ENCODE data around the gene AKR7A2. TPM values are rescaled to one million over a fixed set of nuclear protein-coding genes. Genes with fewer than 3 reads are reported as not detected.

The AKR7A2 gene
- 10 to 100 TPM; 45.5 to 49.4 TPM for total RNA-seq

GRCh38 chr1:19311931-19312781 is at the start of gene AKR7A2, which contains the start of gene SLC66A1:
Gene AKR7A2, minus strand, starts transcription at chr1:19312144. Its CDS starts 20 bp downstream, at chr1:19312124.
Gene SLC66A1, plus strand, starts transcription at chr1:19312326. Its CDS starts 5,352 bp downstream, at chr1:19317678.
- H3K4me1 Mint-ChIP-seq (ENCODE audit: low read depth) = peaks cover 35% of the 10 kb centered on the region
- H3K36me3 Mint-ChIP-seq = peaks cover 5% of the 10 kb centered on the region
- H3K27ac Mint-ChIP-seq = peak within 1 kb of the TSS; percentile 35
- intact Hi-C loops (cut with micrococcal nuclease) = loop anchor here (2.0 kb wide), 1 partner anchor 55 kb away; no protein-coding TSS in a partner anchor
- H3K9me3 Mint-ChIP-seq = no peaks in the 10 kb centered on the region
- peak within 1 kb of the TSS; percentile 79 for H3K4me3 Mint-ChIP-seq
- ChIA-PET POLR2A (interaction anchor here (1.0 kb wide), 1 partner anchor 54 kb away, joined by 3 read pairs; no protein-coding TSS in a partner anchor), CTCF (interaction anchor here (0.6 to 1.6 kb wide), 3 partner anchors 23 to 101 kb away, joined by 3 to 4 read pairs (median 3); no protein-coding TSS in a partner anchor)
- H3K27me3 Mint-ChIP-seq = no peaks in the 10 kb centered on the region
- peak; percentile 91 for DNase-seq

GRCh38 chr1:19360843-19361610 is 49.1 kb upstream of the AKR7A2 start:
- no peaks in the 10 kb centered on the region for H3K27me3 Mint-ChIP-seq
- H3K4me1 Mint-ChIP-seq (ENCODE audit: low read depth) = peaks cover 29% of the 10 kb centered on the region
- intact Hi-C loops (cut with micrococcal nuclease) = no loop called here
- CTCF ChIA-PET = no interaction called here
- no peaks in the 10 kb centered on the region for H3K9me3 Mint-ChIP-seq
- H3K4me3 Mint-ChIP-seq = no peak overlapping the region
- POLR2A ChIA-PET = no interaction called here
- H3K27ac Mint-ChIP-seq = peak overlapping the region; percentile 1
- H3K36me3 Mint-ChIP-seq = peaks cover 8% of the 10 kb centered on the region
- DNase-seq = no peak

- Mint-ChIP-seq H3K36me3 (peaks cover 14% of the 10 kb centered on the region), H3K27ac (peak overlapping the region; percentile 58), H3K9me3 (no peaks in the 10 kb centered on the region), H3K4me1 (ENCODE audit: low read depth) (peaks cover 29% of the 10 kb centered on the region), H3K27me3 (no peaks in the 10 kb centered on the region), H3K4me3 (no peak overlapping the region)
- intact Hi-C loops (cut with micrococcal nuclease) = no loop called here
- POLR2A ChIA-PET = no interaction called here
- CTCF ChIA-PET = no interaction called here
- no peak for DNase-seq
Measured at GRCh38 chr1:19360432-19360831, 48.5 kb upstream of the AKR7A2 start.

GRCh38 chr1:19360016-19360415 is 48.1 kb upstream of the AKR7A2 start:
- Mint-ChIP-seq H3K36me3 (peaks cover 16% of the 10 kb centered on the region), H3K9me3 (no peaks in the 10 kb centered on the region), H3K27me3 (no peaks in the 10 kb centered on the region), H3K27ac (peak overlapping the region; percentile 58), H3K4me1 (ENCODE audit: low read depth) (peaks cover 29% of the 10 kb centered on the region), H3K4me3 (no peak overlapping the region)
- intact Hi-C loops (cut with micrococcal nuclease) = no loop called here
- POLR2A ChIA-PET = no interaction called here
- CTCF ChIA-PET = no interaction called here
- DNase-seq = no peak

GRCh38 chr1:19359357-19359756 is 47.4 kb upstream of the AKR7A2 start:
- POLR2A ChIA-PET = no interaction called here
- Mint-ChIP-seq H3K36me3 (peaks cover 19% of the 10 kb centered on the region), H3K27ac (peak overlapping the region; percentile 58), H3K4me1 (ENCODE audit: low read depth) (peaks cover 26% of the 10 kb centered on the region), H3K27me3 (no peaks in the 10 kb centered on the region), H3K4me3 (no peak overlapping the region), H3K9me3 (no peaks in the 10 kb centered on the region)
- intact Hi-C loops (cut with micrococcal nuclease) = no loop called here
- CTCF ChIA-PET = no interaction called here
- DNase-seq = no peak

- Mint-ChIP-seq H3K4me1 (ENCODE audit: low read depth) (peaks cover 23% of the 10 kb centered on the region), H3K27me3 (no peaks in the 10 kb centered on the region), H3K27ac (no peak overlapping the region), H3K9me3 (no peaks in the 10 kb centered on the region), H3K4me3 (no peak overlapping the region), H3K36me3 (peaks cover 21% of the 10 kb centered on the region)
- intact Hi-C loops (cut with micrococcal nuclease) = no loop called here
- ChIA-PET POLR2A (no interaction called here), CTCF (no interaction called here)
- no peak for DNase-seq
Measured at GRCh38 chr1:19358710-19359109, 46.8 kb upstream of the AKR7A2 start.

GRCh38 chr1:19357299-19357986 is 45.5 kb upstream of the AKR7A2 start:
- POLR2A ChIA-PET = no interaction called here
- Mint-ChIP-seq H3K36me3 (peaks cover 25% of the 10 kb centered on the region), H3K4me3 (no peak overlapping the region), H3K27ac (peak overlapping the region; percentile 12), H3K27me3 (no peaks in the 10 kb centered on the region), H3K4me1 (ENCODE audit: low read depth) (peaks cover 23% of the 10 kb centered on the region), H3K9me3 (no peaks in the 10 kb centered on the region)
- no peak for DNase-seq
- CTCF ChIA-PET = interaction anchor here (1.7 kb wide), 1 partner anchor 225 kb away, joined by 4 read pairs; no protein-coding TSS in a partner anchor
- intact Hi-C loops (cut with micrococcal nuclease) = no loop called here

- Mint-ChIP-seq H3K27ac (no peak overlapping the region), H3K4me1 (ENCODE audit: low read depth) (peaks cover 19% of the 10 kb centered on the region), H3K27me3 (no peaks in the 10 kb centered on the region), H3K4me3 (no peak overlapping the region), H3K9me3 (no peaks in the 10 kb centered on the region), H3K36me3 (peaks cover 28% of the 10 kb centered on the region)
- DNase-seq = no peak
- intact Hi-C loops (cut with micrococcal nuclease) = no loop called here
- ChIA-PET POLR2A (interaction anchor here (0.6 kb wide), 1 partner anchor 54 kb away, joined by 4 read pairs; no protein-coding TSS in a partner anchor), CTCF (interaction anchor here (1.7 to 2.9 kb wide), 2 partner anchors 14 to 226 kb away, joined by 4 to 13 read pairs; no protein-coding TSS in a partner anchor)
Measured at GRCh38 chr1:19356266-19356665, 44.3 kb upstream of the AKR7A2 start.

GRCh38 chr1:19354531-19354981 is 42.6 kb upstream of the AKR7A2 start:
- no peak overlapping the region for H3K4me3 Mint-ChIP-seq
- peak overlapping the region; percentile 28 for H3K27ac Mint-ChIP-seq
- H3K36me3 Mint-ChIP-seq = peaks cover 34% of the 10 kb centered on the region
- ChIA-PET CTCF (interaction anchor here (0.6 to 2.9 kb wide), 4 partner anchors 9 to 228 kb away, joined by 3 to 13 read pairs (median 4); no protein-coding TSS in a partner anchor), POLR2A (no interaction called here)
- no peaks in the 10 kb centered on the region for H3K27me3 Mint-ChIP-seq
- intact Hi-C loops (cut with micrococcal nuclease) = no loop called here
- H3K4me1 Mint-ChIP-seq (ENCODE audit: low read depth) = peaks cover 2% of the 10 kb centered on the region
- no peak for DNase-seq
- H3K9me3 Mint-ChIP-seq = no peaks in the 10 kb centered on the region

- H3K27ac Mint-ChIP-seq = peak overlapping the region; percentile 33
- ChIA-PET CTCF (interaction anchor here (1.5 to 2.9 kb wide), 2 partner anchors 11 to 229 kb away, joined by 5 to 13 read pairs; no protein-coding TSS in a partner anchor), POLR2A (no interaction called here)
- no peaks in the 10 kb centered on the region for H3K9me3 Mint-ChIP-seq
- intact Hi-C loops (cut with micrococcal nuclease) = no loop called here
- no peaks in the 10 kb centered on the region for H3K27me3 Mint-ChIP-seq
- H3K4me1 Mint-ChIP-seq (ENCODE audit: low read depth) = no peaks in the 10 kb centered on the region
- H3K4me3 Mint-ChIP-seq = no peak overlapping the region
- no peak for DNase-seq
- peaks cover 34% of the 10 kb centered on the region for H3K36me3 Mint-ChIP-seq
Measured at GRCh38 chr1:19353596-19353995, 41.7 kb upstream of the AKR7A2 start.

GRCh38 chr1:19352839-19353238 is 40.9 kb upstream of the AKR7A2 start:
- no peak overlapping the region for H3K27ac Mint-ChIP-seq
- no peaks in the 10 kb centered on the region for H3K9me3 Mint-ChIP-seq
- H3K27me3 Mint-ChIP-seq = no peaks in the 10 kb centered on the region
- no peaks in the 10 kb centered on the region for H3K4me1 Mint-ChIP-seq (ENCODE audit: low read depth)
- intact Hi-C loops (cut with micrococcal nuclease) = no loop called here
- CTCF ChIA-PET = interaction anchor here (0.5 kb wide), 1 partner anchor 10 kb away, joined by 3 read pairs; no protein-coding TSS in a partner anchor
- POLR2A ChIA-PET = no interaction called here
- no peak for DNase-seq
- H3K4me3 Mint-ChIP-seq = no peak overlapping the region
- peaks cover 34% of the 10 kb centered on the region for H3K36me3 Mint-ChIP-seq
